Vagina (tissue), 2 donors: ENCODE results near the gene TTLL3.

Experiments used
- POLR2AphosphoS5 ChIP-seq, 2 donors: sonication (generic); formaldehyde crosslinking; IDR thresholded peaks; one replicate each; pipeline ENCODE4 v1.9.0; 2017; ENCODE audit warnings: antibody characterized with exemption in 2 of 2, mild to moderate bottlenecking in 2 of 2, low read depth in 1 of 2; ENCODE audit not compliant: insufficient read depth in 1 of 2
- TF ChIP-seq, protein P1 (sequence below), 3 experiments: fragments of 450-650 bp in 2 of 3; fragments of 200-600 bp in 1 of 3; sonication (generic) in 1 of 3; IDR thresholded peaks; one replicate each; pipeline ENCODE4 v1.5.1; 2017 to 2019; ENCODE audit warnings: antibody characterized with exemption in 3 of 3, mild to moderate bottlenecking in 2 of 3, moderate library complexity in 2 of 3

- TF ChIP-seq POLR2AphosphoS5 (IDR thresholded peaks at IDR 0.05; ENCODE audit: insufficient read depth in 1 of 2, low read depth in 1 of 2), result no peak
- TF ChIP-seq, protein P1, sequence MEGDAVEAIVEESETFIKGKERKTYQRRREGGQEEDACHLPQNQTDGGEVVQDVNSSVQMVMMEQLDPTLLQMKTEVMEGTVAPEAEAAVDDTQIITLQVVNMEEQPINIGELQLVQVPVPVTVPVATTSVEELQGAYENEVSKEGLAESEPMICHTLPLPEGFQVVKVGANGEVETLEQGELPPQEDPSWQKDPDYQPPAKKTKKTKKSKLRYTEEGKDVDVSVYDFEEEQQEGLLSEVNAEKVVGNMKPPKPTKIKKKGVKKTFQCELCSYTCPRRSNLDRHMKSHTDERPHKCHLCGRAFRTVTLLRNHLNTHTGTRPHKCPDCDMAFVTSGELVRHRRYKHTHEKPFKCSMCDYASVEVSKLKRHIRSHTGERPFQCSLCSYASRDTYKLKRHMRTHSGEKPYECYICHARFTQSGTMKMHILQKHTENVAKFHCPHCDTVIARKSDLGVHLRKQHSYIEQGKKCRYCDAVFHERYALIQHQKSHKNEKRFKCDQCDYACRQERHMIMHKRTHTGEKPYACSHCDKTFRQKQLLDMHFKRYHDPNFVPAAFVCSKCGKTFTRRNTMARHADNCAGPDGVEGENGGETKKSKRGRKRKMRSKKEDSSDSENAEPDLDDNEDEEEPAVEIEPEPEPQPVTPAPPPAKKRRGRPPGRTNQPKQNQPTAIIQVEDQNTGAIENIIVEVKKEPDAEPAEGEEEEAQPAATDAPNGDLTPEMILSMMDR (IDR thresholded peaks at IDR 0.05), result no peak
These were observed 36.2 kb downstream of the TTLL3 start for GRCh38 chr3:9846231-9846630.
